Stomach (tissue), 4 donors: ENCODE measurements around the gene OR9A2.

Experiments
- CTCF ChIP-seq, 7 experiments: fragments of 450-650 bp in 4 of 7; fragments of 200-600 bp in 3 of 7; sonication (generic) in 3 of 7; IDR thresholded peaks; one replicate each; pipeline ENCODE4 v1.5.1; 2016 to 2019; ENCODE audit warnings: antibody characterized with exemption in 7 of 7, control low read depth in 2 of 7, mild to moderate bottlenecking in 1 of 7
- POLR2A ChIP-seq, 4 donors: fragments of 450-650 bp; IDR thresholded peaks; one replicate each; pipeline ENCODE4 v1.6.1; 2016; ENCODE audit warnings: antibody characterized with exemption in 4 of 4, control low read depth in 2 of 4, mild to moderate bottlenecking in 1 of 4, moderate library complexity in 1 of 4

- TF ChIP-seq CTCF (IDR thresholded peaks at IDR 0.05) (no peak), POLR2A (IDR thresholded peaks at IDR 0.05) (no peak)
Measured at GRCh38 chr7:143018931-143019330, 8.0 kb downstream of the OR9A2 start.
